ENCODE results near the gene INTS14.

GRCh38 chr15:65553691-65554090, 57.2 kb downstream of the INTS14 start:
- TF ChIP-seq, protein P1, sequence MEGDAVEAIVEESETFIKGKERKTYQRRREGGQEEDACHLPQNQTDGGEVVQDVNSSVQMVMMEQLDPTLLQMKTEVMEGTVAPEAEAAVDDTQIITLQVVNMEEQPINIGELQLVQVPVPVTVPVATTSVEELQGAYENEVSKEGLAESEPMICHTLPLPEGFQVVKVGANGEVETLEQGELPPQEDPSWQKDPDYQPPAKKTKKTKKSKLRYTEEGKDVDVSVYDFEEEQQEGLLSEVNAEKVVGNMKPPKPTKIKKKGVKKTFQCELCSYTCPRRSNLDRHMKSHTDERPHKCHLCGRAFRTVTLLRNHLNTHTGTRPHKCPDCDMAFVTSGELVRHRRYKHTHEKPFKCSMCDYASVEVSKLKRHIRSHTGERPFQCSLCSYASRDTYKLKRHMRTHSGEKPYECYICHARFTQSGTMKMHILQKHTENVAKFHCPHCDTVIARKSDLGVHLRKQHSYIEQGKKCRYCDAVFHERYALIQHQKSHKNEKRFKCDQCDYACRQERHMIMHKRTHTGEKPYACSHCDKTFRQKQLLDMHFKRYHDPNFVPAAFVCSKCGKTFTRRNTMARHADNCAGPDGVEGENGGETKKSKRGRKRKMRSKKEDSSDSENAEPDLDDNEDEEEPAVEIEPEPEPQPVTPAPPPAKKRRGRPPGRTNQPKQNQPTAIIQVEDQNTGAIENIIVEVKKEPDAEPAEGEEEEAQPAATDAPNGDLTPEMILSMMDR (IDR thresholded peaks at IDR 0.05): no peak
- TF ChIP-seq POLR2A (IDR thresholded peaks at IDR 0.05): no peak

Data from thyroid gland (tissue), 4 donors.